A549 (cell line): Measurements from ENCODE around the gene CDK5RAP2.

Experiments used
- CHD4 ChIP-seq: fragments of 200-600 bp; sonication (generic); IDR thresholded peaks from 2 replicates; pipeline ENCODE4 v1.6.1; 2016; ENCODE audit warnings: antibody characterized with exemption, mild to moderate bottlenecking, borderline replicate concordance
- CTCF ChIP-seq: fragments of >200 bp; sonication (Bioruptor Twin); formaldehyde crosslinking; IDR thresholded peaks from 3 replicates; pipeline ENCODE4 v1.5.1; 2016
- E2F6 ChIP-seq: IDR thresholded peaks from 2 replicates; pipeline ENCODE4 v1.6.1; 2012; ENCODE audit warnings: low read depth, borderline replicate concordance
- EHMT2 ChIP-seq: fragments of 200-600 bp; sonication (generic); IDR thresholded peaks from 2 replicates; pipeline ENCODE4 v1.6.1; 2016; ENCODE audit warnings: antibody characterized with exemption, low read depth, mild to moderate bottlenecking, moderate library complexity
- EP300 ChIP-seq, 2 experiments: fragments of >200 bp; sonication (Bioruptor Twin); formaldehyde crosslinking; IDR thresholded peaks; 2 replicates in 1 of 2; 3 replicates in 1 of 2; pipeline ENCODE4 v1.6.1; 2016 to 2017
- ESRRA ChIP-seq: fragments of 150-350 bp; IDR thresholded peaks from 2 replicates; pipeline ENCODE4 v1.6.1; 2014; ENCODE audit warnings: mild to moderate bottlenecking, low read length, borderline replicate concordance
- KDM1A ChIP-seq: fragments of 200-600 bp; sonication (generic); IDR thresholded peaks from 2 replicates; pipeline ENCODE4 v1.6.1; 2016; ENCODE audit warnings: low read depth, mild to moderate bottlenecking
- MAZ ChIP-seq: fragments of 150-350 bp; IDR thresholded peaks from 2 replicates; pipeline ENCODE4 v1.6.1; 2014; ENCODE audit warnings: antibody characterized with exemption, low read depth, low read length, borderline replicate concordance
- PBX3 ChIP-seq: IDR thresholded peaks from 2 replicates; pipeline ENCODE4 v1.6.1; 2012
- POLR2A ChIP-seq: IDR thresholded peaks from 2 replicates; pipeline ENCODE4 v1.6.1; 2012; ENCODE audit warnings: mild to moderate bottlenecking, low read length
- RAD21 ChIP-seq, 2 experiments: fragments of >200 bp in 1 of 2; sonication (Bioruptor Twin) in 1 of 2; formaldehyde crosslinking in 1 of 2; IDR thresholded peaks in 1 of 2; conservative IDR thresholded peaks in 1 of 2; 2 replicates in 1 of 2; 3 replicates in 1 of 2; pipeline ENCODE4 v1.6.1; 2012 to 2018; ENCODE audit warnings: inconsistent platforms in 1 of 2
- RARB ChIP-seq: fragments of 250-450 bp; sonication (Bioruptor Pico); IDR thresholded peaks from 2 replicates; pipeline ENCODE4 v1.8.0; 2021; ENCODE audit warnings: mild to moderate bottlenecking, moderate library complexity
- REST ChIP-seq: fragments of 200-600 bp; sonication (generic); IDR thresholded peaks from 2 replicates; pipeline ENCODE4 v1.6.1; 2016; ENCODE audit warnings: antibody characterized with exemption, mild to moderate bottlenecking, moderate library complexity
- SMC3 ChIP-seq: fragments of >200 bp; sonication (Bioruptor Twin); formaldehyde crosslinking; IDR thresholded peaks from 3 replicates; pipeline ENCODE4 v1.6.1; 2018; ENCODE audit warnings: inconsistent platforms

GRCh38 chr9:120374817-120375216, 205.2 kb downstream of the CDK5RAP2 start:
- TF ChIP-seq CTCF (no peak), KDM1A (no peak), SMC3 (no peak), EP300 (IDR thresholded peaks at IDR 0.05) (no peak), E2F6 (no peak), EHMT2 (no peak), POLR2A (no peak), REST (no peak), PBX3 (no peak), RAD21 (conservative IDR thresholded peaks at IDR 0.05 in 1 of 2, IDR thresholded peaks at IDR 0.05 in 1 of 2) (no peak), MAZ (no peak), RARB (no peak), ESRRA (no peak), CHD4 (no peak)
